HepG2 (cell line): ENCODE data around the gene DNAJB6. TPM values are rescaled to one million over a fixed set of nuclear protein-coding genes. Genes with fewer than 3 reads are reported as not detected.

Experiments
- ATAC-seq: fragments of 200-7000 bp; cut with Tn5 transposase; 3 replicates; pipeline ENCODE4 v1.9.1; 2020; ENCODE audit warnings: mild to moderate bottlenecking, moderate library complexity
- BruUV-seq: library from RNA; stranded (reverse); fragments of 400-500 nt; replicated peaks from 2 replicates; lab custom pipeline; 2021; lab: Mats Ljungman, UMichigan
- CTCF ChIA-PET: fragments of 300-600 bp; formaldehyde crosslinking; extraction: SDS; loops from one replicate; lab custom pipeline; 2021; ENCODE audit warnings: low total read pairs, inconsistent platforms, low intra/inter-chr PET ratio; lab: Yijun Ruan, JAX
- POLR2A ChIA-PET: fragments of 350-600 bp; sonication (Branson Sonifier 250); formaldehyde crosslinking; loops from one replicate; lab custom pipeline; 2020; ENCODE audit warnings: antibody characterized with exemption, inconsistent platforms; lab: Yijun Ruan, JAX
- DNase-seq: peaks from one replicate; pipeline ENCODE4 v3.0.0-alpha.2; 2015; ENCODE audit warnings: low spot score
- FAIRE-seq: peaks from 3 replicates; lab custom pipeline; 2011; peaks lifted over from hg19 to GRCh38; lab: Jason Lieb, UNC
- H2AFZ ChIP-seq: one replicate; pipeline ENCODE4 v1.6.1; 2011; ENCODE audit warnings: low read length, inconsistent platforms
- H3K27ac ChIP-seq: fragments of 300-600 bp; 3 replicates; pipeline ENCODE4 v1.8.0; 2011; ENCODE audit warnings: mixed run types, mild to moderate bottlenecking, mixed read lengths, low read length, inconsistent platforms; ENCODE audit not compliant: insufficient read depth; ENCODE audit errors: extremely low read length
- H3K27me3 ChIP-seq, 2 experiments: fragments of 200-600 bp in 1 of 2; 2 replicates in 1 of 2; 3 replicates in 1 of 2; pipeline versions ENCODE4 v1.6.0 to v1.8.0; 2011; ENCODE audit warnings: low read length in 2 of 2, mild to moderate bottlenecking in 2 of 2, moderate library complexity in 2 of 2, inconsistent platforms in 1 of 2; ENCODE audit not compliant: insufficient read depth in 2 of 2, control insufficient read depth in 1 of 2
- H3K36me3 ChIP-seq, 2 experiments: fragments of 200-600 bp in 1 of 2; replicated peaks in 1 of 2; 2 replicates in 1 of 2; 3 replicates in 1 of 2; pipeline versions ENCODE4 v1.5.1 to v1.8.0; 2011; ENCODE audit warnings: low read length in 2 of 2, inconsistent platforms in 1 of 2; ENCODE audit not compliant: insufficient read depth in 2 of 2, control insufficient read depth in 1 of 2
- H3K4me1 ChIP-seq: 2 replicates; pipeline ENCODE4 v1.5.1; 2012; ENCODE audit warnings: low read length, inconsistent platforms; ENCODE audit not compliant: insufficient read depth
- H3K4me2 ChIP-seq: 2 replicates; pipeline ENCODE4 v1.6.0; 2011; ENCODE audit warnings: low read depth, low read length, inconsistent platforms
- H3K4me3 ChIP-seq, 3 experiments: fragments of 200-600 bp in 1 of 3; sonication (generic), shearing (Covaris generic) in 1 of 3; replicated peaks in 1 of 3; 2 replicates each; pipeline ENCODE4 v1.5.1; 2011 to 2016; ENCODE audit warnings: low read length in 3 of 3, inconsistent platforms in 2 of 3, low read depth in 2 of 3, mild to moderate bottlenecking in 2 of 3, control low read depth in 1 of 3, mixed read lengths in 1 of 3; ENCODE audit not compliant: insufficient read depth in 1 of 3
- H3K79me2 ChIP-seq: one replicate; pipeline ENCODE4 v1.6.1; 2011; ENCODE audit warnings: low read length, inconsistent platforms; ENCODE audit not compliant: insufficient read depth
- H3K9ac ChIP-seq: 2 replicates; pipeline ENCODE4 v1.6.0; 2011; ENCODE audit warnings: mild to moderate bottlenecking, low read depth, low read length, inconsistent platforms; ENCODE audit not compliant: insufficient read depth
- H3K9me3 ChIP-seq: 2 replicates; pipeline ENCODE4 v1.5.1; 2012; ENCODE audit warnings: mild to moderate bottlenecking, low read length
- H4K20me1 ChIP-seq: 2 replicates; pipeline ENCODE4 v1.6.0; 2011; ENCODE audit warnings: inconsistent platforms, mild to moderate bottlenecking, low read length, moderate library complexity; ENCODE audit not compliant: insufficient read depth
- JARID2 ChIP-seq: sonication (generic); formaldehyde crosslinking; IDR thresholded peaks from 2 replicates; pipeline ENCODE4 v1.8.1; 2023; ENCODE audit warnings: missing genetic modification reagents, inconsistent platforms; ENCODE audit not compliant: insufficient replicate concordance
- MBD4 ChIP-seq: IDR thresholded peaks from 2 replicates; pipeline ENCODE4 v1.6.1; 2012; ENCODE audit warnings: low read length, inconsistent platforms, borderline replicate concordance
- NFIC ChIP-seq: IDR thresholded peaks from 2 replicates; pipeline ENCODE4 v1.6.1; 2012; ENCODE audit warnings: mild to moderate bottlenecking, low read length, inconsistent platforms
- TARDBP ChIP-seq: sonication (generic); formaldehyde crosslinking; IDR thresholded peaks from 2 replicates; pipeline ENCODE4 v1.8.0; 2022; ENCODE audit warnings: mild to moderate bottlenecking, missing genetic modification reagents
- ZNF549 ChIP-seq: sonication (generic); formaldehyde crosslinking; IDR thresholded peaks from 2 replicates; pipeline ENCODE4 v1.5.0; 2020; ENCODE audit warnings: missing genetic modification reagents
- ZNF562 ChIP-seq: sonication (generic); formaldehyde crosslinking; IDR thresholded peaks from 2 replicates; pipeline ENCODE4 v1.8.0; 2022; ENCODE audit warnings: missing genetic modification reagents, borderline replicate concordance
- ZNF619 ChIP-seq: sonication (generic); formaldehyde crosslinking; IDR thresholded peaks from 2 replicates; pipeline ENCODE4 v1.4.0; 2020; ENCODE audit warnings: mild to moderate bottlenecking, missing genetic modification reagents
- WGBS: methylation state at CpG from one replicate; pipeline ENCODE4 v1.1.6; 2017; ENCODE audit warnings: low lambda C conversion rate; 5-methylcytosine and 5-hydroxymethylcytosine counted together
- in situ Hi-C: cut with HindIII; loops from 2 replicates; pipeline ENCODE4 v1.10.0; 2017; ENCODE audit warnings: low pct_unique_long_range_greater_than_20kb; ENCODE audit not compliant: extremely low pct_ligation_motif_present
- intact Hi-C: fragments of 100-400 bp; cut with micrococcal nuclease; formaldehyde crosslinking; loops from one replicate; pipeline ENCODE4 v1.10.0; 2022; ENCODE audit not compliant: unreplicated experiment
- polyA plus RNA-seq, 8 experiments: library from polyadenylated mRNA; depleted of rRNA in 3 of 8; stranded (reverse) in 7 of 8; unstranded in 1 of 8; fragments of >200 nt; fragmentation: Illumina TruSeq in 4 of 8; extraction: Trizol in 4 of 8; gene quantifications; 2 replicates each; pipeline versions ENCODE4 v1.2.1 to v1.2.3, GENCODE V29; 2011 to 2016; ENCODE audit warnings: low read depth in 4 of 8, missing spikeins in 1 of 8, mixed read lengths in 1 of 8; ENCODE audit not compliant: insufficient read depth in 1 of 8
- total RNA-seq, 5 experiments: library from RNA; depleted of rRNA; stranded (reverse); fragments of >200 nt; fragmentation: Illumina TruSeq; extraction: Trizol; gene quantifications; 2 replicates each; pipeline ENCODE4 v1.2.3, GENCODE V29; 2016; ENCODE audit warnings: low read depth in 1 of 5

DNAJB6 gene
- total and polyA plus RNA-seq, 2 of the 13 experiments (the other 11 are each of a cell fraction or from before 2014, with no cell fraction given), result 29.9 to 53.9 TPM

DNA sequence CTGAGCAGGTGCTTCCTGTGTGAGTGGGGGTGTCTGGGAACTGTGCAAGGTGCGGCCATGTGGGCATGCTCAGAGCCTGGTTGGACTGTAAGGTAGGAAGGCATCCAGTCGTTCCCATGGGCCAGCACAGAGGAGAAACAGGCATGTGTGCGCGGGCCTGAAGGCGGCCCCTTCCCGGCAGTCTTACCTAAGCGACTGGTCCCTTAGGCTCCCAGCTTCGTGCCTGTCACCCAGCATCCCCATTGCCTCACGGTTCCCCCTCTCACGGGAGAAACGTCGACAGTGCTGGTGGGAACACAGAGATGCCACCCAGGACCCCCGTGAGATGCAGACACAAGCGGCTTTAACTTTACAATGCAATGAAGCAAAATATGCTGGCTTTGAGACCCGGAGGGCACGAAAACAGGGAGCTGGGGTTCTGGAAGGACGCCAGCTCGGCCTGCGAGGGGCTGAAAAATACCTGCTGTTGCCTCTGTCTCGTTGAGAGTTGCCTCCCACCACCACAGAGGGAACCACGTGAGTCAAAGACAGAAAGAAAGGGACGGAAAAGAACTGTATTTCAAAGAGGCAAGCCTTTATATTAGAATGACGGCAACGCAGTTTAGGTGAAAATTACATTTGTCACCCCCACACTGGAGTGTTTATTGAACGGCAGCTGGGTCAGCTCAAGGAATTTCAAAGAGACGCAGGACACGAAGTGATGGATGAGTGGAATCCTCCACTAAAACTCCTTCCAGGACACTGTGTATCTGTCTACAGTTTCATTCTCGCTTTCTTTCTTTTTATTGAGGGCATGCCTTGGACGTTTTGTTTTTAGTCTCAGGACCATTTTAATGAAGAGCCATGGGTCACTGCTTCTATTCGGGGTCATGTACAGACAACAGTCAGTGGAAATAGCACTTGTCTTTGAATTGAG lies 128.4 kb downstream of the DNAJB6 start:
- Histone ChIP-seq H3K4me1 (no peaks in the 10 kb centered on the region), H3K9me3 (no peaks in the 10 kb centered on the region), H3K27ac (no peak overlapping the region), H4K20me1 (no peaks in the 10 kb centered on the region), H3K79me2 (no peaks in the 10 kb centered on the region), H3K27me3 (peaks cover 9 to 74% of the 10 kb centered on the region in 2 experiments; a peak in 4 of 5 replicates), H3K4me3 (no peak overlapping the region), H3K9ac (no peak overlapping the region), H3K36me3 (no peaks in the 10 kb centered on the region), H2AFZ (no peak overlapping the region), H3K4me2 (no peak overlapping the region)
- DNase-seq (no peak), FAIRE-seq (no peak), ATAC-seq (peak; percentile 26)
- ChIA-PET POLR2A (no interaction called here), CTCF (no interaction called here)
- in situ Hi-C loops, result no loop called here
- intact Hi-C loops, result no loop called here
- whole genome bisulfite sequencing, result 11% methylated on average over 19 of the region's 30 CpGs
- TF ChIP-seq TARDBP (CRISPR knock-in tag) (no peak), ZNF549 (no peak), ZNF562 (CRISPR knock-in tag) (no peak), NFIC (no peak), JARID2 (CRISPR knock-in tag) (no peak)
- no TSS peak for BruUV-seq

DNA sequence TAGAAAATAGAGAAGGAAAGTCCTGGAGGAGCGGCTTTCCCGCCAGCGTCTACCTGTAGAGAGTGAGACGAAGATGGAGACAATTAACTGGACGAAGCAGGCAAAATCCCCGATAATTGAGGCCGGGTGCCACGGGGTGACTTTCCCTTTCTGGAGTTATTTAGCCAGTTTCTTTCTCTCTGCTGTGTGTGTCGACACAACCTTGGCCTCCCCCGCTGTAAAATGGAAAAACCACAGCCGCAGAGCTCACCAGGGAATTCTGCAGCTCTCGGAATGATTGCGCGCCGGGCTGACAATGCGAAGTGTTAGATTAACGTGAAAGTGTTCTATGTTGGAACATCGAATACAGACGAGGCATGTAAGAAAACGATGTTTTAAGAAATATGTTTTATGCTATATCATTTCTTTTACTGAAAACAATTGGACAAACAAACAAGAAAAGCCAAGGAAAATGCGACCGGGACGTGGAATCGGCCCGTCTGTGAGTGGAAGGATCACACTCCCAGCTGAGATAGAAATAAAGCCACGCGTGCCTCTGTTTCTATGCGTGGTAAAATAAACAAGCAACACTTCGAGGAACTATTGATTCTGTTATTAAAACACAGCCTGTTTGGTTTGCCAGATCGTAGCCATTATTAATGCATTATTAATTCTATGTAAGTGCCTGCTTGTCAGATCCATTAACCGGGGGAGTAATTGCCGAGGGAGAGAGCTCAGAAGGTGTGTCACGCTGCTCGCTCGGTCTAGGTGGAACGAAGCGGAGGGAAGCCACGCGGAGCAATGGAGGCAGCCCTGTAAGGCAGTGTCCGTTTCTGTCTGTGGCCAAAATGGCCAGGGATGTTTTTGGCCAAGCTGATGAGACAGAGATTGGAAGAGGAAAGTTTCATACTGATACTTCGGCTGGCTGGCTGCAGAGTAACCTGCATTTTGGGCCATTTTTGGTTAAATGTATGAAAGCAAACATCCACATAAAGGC lies 129.4 kb downstream of the DNAJB6 start:
- ChIA-PET CTCF (no interaction called here), POLR2A (no interaction called here)
- TF ChIP-seq MBD4 (no peak), ZNF619 (no peak)
- Histone ChIP-seq H3K9ac (no peak overlapping the region), H3K4me3 (no peak overlapping the region), H3K79me2 (no peaks in the 10 kb centered on the region), H3K27me3 (peaks cover 7 to 66% of the 10 kb centered on the region in 2 experiments; a peak in 4 of 5 replicates), H4K20me1 (no peaks in the 10 kb centered on the region), H3K9me3 (no peaks in the 10 kb centered on the region), H2AFZ (no peak overlapping the region), H3K36me3 (no peaks in the 10 kb centered on the region), H3K4me2 (no peak overlapping the region), H3K27ac (no peak overlapping the region), H3K4me1 (no peaks in the 10 kb centered on the region)
- ATAC-seq (no peak), DNase-seq (no peak), FAIRE-seq (no peak)
- intact Hi-C loops, result no loop called here
- BruUV-seq, result no TSS peak
- 51% methylated on average over 41 of the region's 41 CpGs for WGBS
- in situ Hi-C loops, result no loop called here
